ENCODE measurements around the gene EPHA4.

- TF ChIP-seq, protein P1, sequence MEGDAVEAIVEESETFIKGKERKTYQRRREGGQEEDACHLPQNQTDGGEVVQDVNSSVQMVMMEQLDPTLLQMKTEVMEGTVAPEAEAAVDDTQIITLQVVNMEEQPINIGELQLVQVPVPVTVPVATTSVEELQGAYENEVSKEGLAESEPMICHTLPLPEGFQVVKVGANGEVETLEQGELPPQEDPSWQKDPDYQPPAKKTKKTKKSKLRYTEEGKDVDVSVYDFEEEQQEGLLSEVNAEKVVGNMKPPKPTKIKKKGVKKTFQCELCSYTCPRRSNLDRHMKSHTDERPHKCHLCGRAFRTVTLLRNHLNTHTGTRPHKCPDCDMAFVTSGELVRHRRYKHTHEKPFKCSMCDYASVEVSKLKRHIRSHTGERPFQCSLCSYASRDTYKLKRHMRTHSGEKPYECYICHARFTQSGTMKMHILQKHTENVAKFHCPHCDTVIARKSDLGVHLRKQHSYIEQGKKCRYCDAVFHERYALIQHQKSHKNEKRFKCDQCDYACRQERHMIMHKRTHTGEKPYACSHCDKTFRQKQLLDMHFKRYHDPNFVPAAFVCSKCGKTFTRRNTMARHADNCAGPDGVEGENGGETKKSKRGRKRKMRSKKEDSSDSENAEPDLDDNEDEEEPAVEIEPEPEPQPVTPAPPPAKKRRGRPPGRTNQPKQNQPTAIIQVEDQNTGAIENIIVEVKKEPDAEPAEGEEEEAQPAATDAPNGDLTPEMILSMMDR (IDR thresholded peaks at IDR 0.05; ENCODE audit: borderline replicate concordance, extremely low read depth, low read length, poor library complexity, severe bottlenecking): no peak
- no peak for TF ChIP-seq EZH2 (IDR thresholded peaks at IDR 0.05; ENCODE audit: borderline replicate concordance, low read depth, low read length, severe bottlenecking)
Measured at GRCh38 chr2:221605751-221606240, 33.7 kb upstream of the EPHA4 start.
